Stomach smooth muscle (tissue), 2 donors: ENCODE measurements around the gene OR8D1.
"Not testable (repeated sequence)": the region's sequence is repeated elsewhere in the genome, so short reads cannot be mapped to it uniquely, and the experiment has no call there.

ENCODE experiments used
- H3K27ac ChIP-seq: one replicate; pipeline ENCODE4 v1.7.0; 2013; ENCODE audit warnings: mild to moderate bottlenecking, low read length, inconsistent platforms
- H3K27me3 ChIP-seq, 2 donors: one replicate each; pipeline ENCODE4 v1.7.0; 2013; ENCODE audit warnings: low read length in 2 of 2; ENCODE audit not compliant: insufficient read depth in 2 of 2, control insufficient read depth in 1 of 2
- H3K36me3 ChIP-seq, 2 donors: one replicate each; pipeline ENCODE4 v1.7.0; 2013; ENCODE audit warnings: low read length in 2 of 2; ENCODE audit not compliant: control insufficient read depth in 2 of 2, insufficient read depth in 2 of 2
- H3K4me1 ChIP-seq: one replicate; pipeline ENCODE4 v1.7.0; 2013; ENCODE audit warnings: low read length; ENCODE audit not compliant: control insufficient read depth, insufficient read depth
- H3K4me3 ChIP-seq, 2 donors: one replicate each; pipeline ENCODE4 v1.7.0; 2013; ENCODE audit warnings: low read length in 2 of 2
- H3K9ac ChIP-seq, 2 donors: one replicate each; pipeline ENCODE4 v1.7.0; 2013; ENCODE audit warnings: low read length in 2 of 2, mild to moderate bottlenecking in 1 of 2
- H3K9me3 ChIP-seq, 2 donors: one replicate each; pipeline ENCODE4 v1.7.0; 2013; ENCODE audit warnings: low read length in 2 of 2; ENCODE audit not compliant: control insufficient read depth in 2 of 2
- donor health status: healthy.
- donor health status: Pancreatic carcinoma.

The OR8D1 gene

DNA sequence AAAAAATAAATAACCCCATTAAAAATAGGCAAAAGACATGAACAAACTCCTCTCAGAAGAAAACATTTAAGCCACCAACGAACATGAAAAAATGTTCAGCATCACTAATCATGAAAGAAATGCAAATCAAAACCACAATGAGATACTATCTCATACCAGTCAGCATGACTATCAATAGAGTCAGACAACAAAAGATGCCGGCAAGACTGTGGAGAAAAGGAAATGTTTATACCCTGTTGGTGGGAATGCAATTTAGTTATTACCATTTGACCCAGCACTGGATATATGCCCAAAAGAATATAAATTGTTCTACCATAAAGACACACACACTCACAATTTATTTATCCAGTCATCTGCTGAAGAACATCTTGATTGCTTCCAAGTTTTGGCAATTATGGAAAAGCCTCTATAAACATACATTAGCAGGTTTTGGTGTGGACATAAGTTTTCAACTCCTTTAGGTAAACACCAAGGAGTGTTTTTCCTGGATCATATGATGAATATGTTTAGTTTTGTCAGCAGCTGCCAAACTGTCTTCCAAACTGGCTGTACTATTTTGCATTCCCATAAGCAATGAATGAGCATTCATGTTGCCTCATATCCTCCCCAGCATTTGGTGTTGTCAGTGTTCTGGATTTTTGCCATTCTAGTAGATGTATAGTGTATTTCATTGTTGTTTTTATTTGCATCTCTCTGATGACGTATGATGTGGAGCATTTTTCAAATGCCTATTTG, 28.0 kb downstream of the OR8D1 start:
- no peak overlapping the region for H3K4me3 ChIP-seq
- no peaks in the 10 kb centered on the region for H3K36me3 ChIP-seq
- H3K9ac ChIP-seq: no peak overlapping the region
- H3K27ac ChIP-seq: no peak overlapping the region
- H3K27me3 ChIP-seq: no peaks in the 10 kb centered on the region
- no peaks in the 10 kb centered on the region for H3K4me1 ChIP-seq
- no peaks in the 10 kb centered on the region for H3K9me3 ChIP-seq

DNA sequence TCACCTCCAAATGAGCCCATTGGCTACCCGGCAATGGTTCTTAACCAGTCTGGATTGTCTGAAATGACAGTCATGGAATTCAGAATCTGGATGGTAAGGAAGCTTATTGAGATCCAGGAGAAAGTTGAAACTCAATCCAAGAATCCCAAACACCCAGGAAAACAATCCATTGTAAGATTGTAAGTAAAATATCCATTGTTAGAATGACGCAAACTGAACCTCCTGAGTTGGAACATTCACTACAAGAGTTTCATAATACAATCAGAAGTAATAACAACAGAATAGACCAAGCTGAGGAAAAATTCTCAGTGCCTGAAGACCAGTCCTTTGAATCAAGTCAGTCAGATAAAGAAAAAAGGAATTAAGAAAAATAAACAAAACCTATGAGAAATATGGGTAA, 35.5 kb downstream of the OR8D1 start:
- no peak overlapping the region for H3K4me3 ChIP-seq
- no peaks in the 10 kb centered on the region for H3K27me3 ChIP-seq
- no peaks in the 10 kb centered on the region for H3K36me3 ChIP-seq
- no peaks in the 10 kb centered on the region for H3K9me3 ChIP-seq
- H3K9ac ChIP-seq: no peak overlapping the region
- no peaks in the 10 kb centered on the region for H3K4me1 ChIP-seq
- no peak overlapping the region for H3K27ac ChIP-seq

DNA sequence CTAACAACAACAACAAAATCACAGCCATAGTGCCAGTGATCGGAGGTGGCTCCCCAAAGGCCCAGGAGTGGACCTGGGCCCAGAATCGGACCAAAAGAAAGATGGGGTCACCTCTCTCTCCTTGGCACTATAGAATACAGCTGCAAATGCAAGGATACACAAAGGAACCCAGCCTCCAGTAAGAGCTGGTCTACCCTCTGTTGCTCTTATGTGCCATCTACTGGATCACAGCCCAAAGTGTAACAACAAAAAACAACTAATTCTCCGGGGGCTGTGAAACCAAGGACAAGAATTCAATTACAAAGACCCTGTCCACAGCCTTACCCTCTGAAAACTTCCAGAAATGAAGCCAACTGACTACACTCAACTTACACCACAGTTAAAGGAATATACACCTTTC, 35.9 kb downstream of the OR8D1 start:
- Histone ChIP-seq H3K27me3 (no peaks in the 10 kb centered on the region), H3K4me1 (no peaks in the 10 kb centered on the region), H3K36me3 (no peaks in the 10 kb centered on the region), H3K4me3 (no peak overlapping the region), H3K9me3 (no peaks in the 10 kb centered on the region), H3K27ac (no peak overlapping the region), H3K9ac (no peak overlapping the region)

DNA sequence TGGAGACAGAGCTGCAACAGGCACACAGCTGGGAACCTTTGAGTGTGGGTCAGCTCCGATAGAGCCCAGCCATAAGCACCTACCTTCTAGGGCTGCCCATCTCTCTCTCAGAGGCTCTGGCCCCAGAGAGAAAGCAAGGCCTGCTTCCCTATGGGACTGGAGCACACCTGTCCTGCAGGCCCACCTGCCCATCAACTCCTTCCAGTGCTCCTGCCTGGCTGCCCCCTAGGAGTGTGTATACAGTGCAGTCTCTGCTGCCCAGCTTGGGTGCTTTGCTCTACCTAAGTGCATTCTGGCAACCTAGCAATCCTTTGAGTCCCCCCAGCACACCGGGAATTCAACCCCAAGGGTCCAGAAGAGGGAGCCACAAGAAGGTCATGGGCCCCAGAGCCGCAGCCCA, 36.5 kb downstream of the OR8D1 start:
- H3K4me3 ChIP-seq: no peak overlapping the region
- no peaks in the 10 kb centered on the region for H3K4me1 ChIP-seq
- H3K36me3 ChIP-seq: no peaks in the 10 kb centered on the region
- H3K27me3 ChIP-seq: no peaks in the 10 kb centered on the region
- H3K9ac ChIP-seq: no peak overlapping the region
- H3K9me3 ChIP-seq: no peaks in the 10 kb centered on the region
- H3K27ac ChIP-seq: no peak overlapping the region

DNA sequence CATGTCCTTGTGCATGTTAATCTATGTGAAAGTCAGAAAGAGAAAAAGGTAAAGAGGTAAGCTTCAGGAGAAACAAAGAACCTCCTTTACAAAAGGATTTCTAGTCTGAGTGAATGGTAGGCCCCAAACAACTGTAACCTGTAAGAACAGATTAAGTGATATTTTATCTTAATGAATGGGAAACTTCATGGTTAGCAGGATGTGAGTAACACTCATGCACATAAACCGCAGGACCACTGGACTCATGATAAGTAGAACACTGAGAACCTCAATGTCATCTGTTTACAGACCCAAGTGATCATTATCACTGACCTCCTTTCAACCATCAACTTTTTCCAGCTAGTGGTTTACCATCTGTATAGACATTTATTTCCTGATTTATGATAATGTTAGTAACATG, 37.7 kb downstream of the OR8D1 start:
- Histone ChIP-seq H3K4me1 (no peaks in the 10 kb centered on the region), H3K9ac (no peak overlapping the region), H3K36me3 (no peaks in the 10 kb centered on the region), H3K27ac (no peak overlapping the region), H3K27me3 (no peaks in the 10 kb centered on the region), H3K4me3 (no peak overlapping the region), H3K9me3 (no peaks in the 10 kb centered on the region)

DNA sequence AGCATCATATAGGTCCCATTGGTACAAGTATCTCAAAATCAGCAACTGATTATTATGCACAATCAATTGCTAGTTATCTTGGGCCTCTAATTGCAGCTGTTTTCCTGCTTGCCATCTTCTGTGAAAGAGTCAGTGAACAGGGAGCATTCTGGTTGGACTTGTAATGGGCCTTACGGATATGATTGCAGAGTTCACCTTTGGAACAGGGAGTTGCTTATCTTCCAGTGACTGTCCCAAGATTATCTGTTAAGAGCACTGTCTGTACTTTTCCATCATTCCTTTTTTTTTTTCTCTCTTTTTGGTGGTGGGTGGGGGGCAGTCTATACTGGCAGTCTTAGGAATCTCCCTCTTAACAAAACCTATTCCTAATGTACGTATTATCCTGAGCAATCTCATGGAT, 39.7 kb downstream of the OR8D1 start:
- Histone ChIP-seq H3K9ac (no peak overlapping the region), H3K4me3 (no peak overlapping the region), H3K9me3 (no peaks in the 10 kb centered on the region), H3K4me1 (no peaks in the 10 kb centered on the region), H3K27me3 (no peaks in the 10 kb centered on the region), H3K36me3 (no peaks in the 10 kb centered on the region), H3K27ac (no peak overlapping the region)

DNA sequence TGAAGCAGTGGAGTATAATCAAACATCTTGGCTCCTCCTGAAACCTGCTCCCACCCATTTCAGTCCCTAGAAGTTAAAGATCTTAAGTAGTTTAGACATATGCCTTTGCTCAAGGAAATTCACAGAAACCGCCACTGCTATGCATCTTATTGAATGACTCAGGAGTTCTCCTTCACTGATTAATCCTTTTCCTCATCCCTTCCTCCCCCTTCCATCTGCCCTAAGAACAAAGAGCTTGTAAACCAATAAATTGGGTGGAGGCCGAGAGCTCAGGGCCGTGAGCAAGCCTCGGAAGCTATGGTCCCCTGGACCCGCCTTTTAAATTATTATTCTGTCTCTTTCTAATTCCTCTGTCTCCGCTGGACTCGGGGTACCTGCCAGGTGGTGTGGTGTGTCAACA, 42.9 kb downstream of the OR8D1 start:
- H3K27ac ChIP-seq, H3K9me3 ChIP-seq, H3K9ac ChIP-seq, H3K36me3 ChIP-seq, H3K4me3 ChIP-seq, H3K4me1 ChIP-seq, H3K27me3 ChIP-seq: not testable (repeated sequence)

DNA sequence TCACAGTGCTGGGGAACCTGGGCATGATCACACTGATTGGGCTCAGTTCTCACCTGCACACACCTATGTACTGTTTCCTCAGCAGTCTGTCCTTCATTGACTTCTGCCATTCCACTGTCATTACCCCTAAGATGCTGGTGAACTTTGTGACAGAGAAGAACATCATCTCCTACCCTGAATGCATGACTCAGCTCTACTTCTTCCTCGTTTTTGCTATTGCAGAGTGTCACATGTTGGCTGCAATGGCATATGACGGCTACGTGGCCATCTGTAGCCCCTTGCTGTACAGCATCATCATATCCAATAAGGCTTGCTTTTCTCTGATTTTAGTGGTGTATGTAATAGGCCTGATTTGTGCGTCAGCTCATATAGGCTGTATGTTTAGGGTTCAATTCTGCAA, 48.7 kb downstream of the OR8D1 start:
- H3K27me3 ChIP-seq, H3K4me1 ChIP-seq, H3K27ac ChIP-seq, H3K36me3 ChIP-seq, H3K4me3 ChIP-seq, H3K9me3 ChIP-seq, H3K9ac ChIP-seq: not testable (repeated sequence)

DNA sequence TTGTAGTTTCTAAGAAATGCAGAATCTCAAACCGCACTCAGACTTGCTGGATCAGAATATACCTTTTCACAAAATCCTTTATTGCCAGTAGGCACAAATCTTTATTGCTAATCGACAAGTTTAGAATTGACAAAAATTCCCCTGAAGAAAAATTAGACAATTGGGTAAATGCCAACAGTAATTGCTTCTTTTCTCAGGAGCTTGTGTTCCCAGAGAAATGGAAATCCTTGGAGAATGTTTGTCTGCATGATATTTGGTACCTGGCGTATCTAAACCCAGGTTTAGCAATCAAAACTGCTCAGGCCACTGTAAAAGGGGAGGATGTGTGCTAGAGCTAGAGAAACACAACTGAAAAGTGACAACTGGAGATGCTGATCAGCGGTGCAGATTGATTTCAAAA, 57.7 kb downstream of the OR8D1 start, which contains the start of gene OR8G5:
Gene OR8G5, plus strand, starts transcription at position 301 of the 400 bp plus-strand sequence. CDS start 8,556 bp downstream, outside the sequence.
- Histone ChIP-seq H3K27ac (no peak within 1 kb of the TSS), H3K36me3 (no peaks in the 10 kb centered on the region), H3K9ac (no peak within 1 kb of the TSS), H3K27me3 (no peaks in the 10 kb centered on the region), H3K4me3 (no peak within 1 kb of the TSS), H3K9me3 (no peaks in the 10 kb centered on the region), H3K4me1 (no peaks in the 10 kb centered on the region)
